ENCODE measurements around the gene GPR146. TPM values are rescaled to one million over a fixed set of nuclear protein-coding genes. Genes with fewer than 3 reads are reported as not detected.
A peak's percentile ranks its signal among the peaks of the same experiment; 100 is the strongest.

Gene GPR146
- total RNA-seq, 4 donors from 2014 or later = 9.2 to 14.5 TPM; not detected in 2

- TF ChIP-seq CTCF (IDR thresholded peaks at IDR 0.05) (no peak), POLR2A (IDR thresholded peaks at IDR 0.05) (no peak), EP300 (IDR thresholded peaks at IDR 0.05; ENCODE audit: low read depth) (no peak), POLR2AphosphoS5 (IDR thresholded peaks at IDR 0.05) (no peak)
- in situ Hi-C loops (cut with MboI; ENCODE audit: low pct_ligation_motif_present in 1 of 4, low pct_unique_long_range_greater_than_20kb in 1 of 4, low sequenced_read_pairs in 3 of 4) = no loop called here
- no peak overlapping the region for H3K4me3 ChIP-seq
- intact Hi-C loops (cut with DNase I; ENCODE audit: low total_unique reads) = no loop called here
- H3K4me1 ChIP-seq = no peaks in the 10 kb centered on the region
- no peak overlapping the region for H3K27ac ChIP-seq
- H3K27me3 ChIP-seq = no peaks in the 10 kb centered on the region
- H3K9me3 ChIP-seq = no peaks in the 10 kb centered on the region
- H3K36me3 ChIP-seq = no peaks in the 10 kb centered on the region
- 83% methylated on average over 13 of the region's 13 CpGs; no CpG with 5 or more reads in 1 of the 2 donors for WGBS, 2 donors (ENCODE audit: low coverage in 1 of 2)
- DNase-seq = no peak
Observed at GRCh38 chr7:1018334-1018695, 26.0 kb upstream of the GPR146 start.

GRCh38 chr7:1019255-1019785, 25.0 kb upstream of the GPR146 start:
- Histone ChIP-seq H3K36me3 (no peaks in the 10 kb centered on the region), H3K4me1 (no peaks in the 10 kb centered on the region), H3K27ac (no peak overlapping the region), H3K27me3 (no peaks in the 10 kb centered on the region), H3K4me3 (no peak overlapping the region), H3K9me3 (no peaks in the 10 kb centered on the region)
- TF ChIP-seq CTCF (IDR thresholded peaks at IDR 0.05) (no peak), POLR2A (IDR thresholded peaks at IDR 0.05) (no peak), POLR2AphosphoS5 (IDR thresholded peaks at IDR 0.05) (no peak), EP300 (IDR thresholded peaks at IDR 0.05; ENCODE audit: low read depth) (no peak)
- WGBS, 2 donors (ENCODE audit: low coverage in 1 of 2) = 84% methylated on average over 14 of the region's 14 CpGs; no CpG with 5 or more reads in 1 of the 2 donors
- DNase-seq = no peak
- in situ Hi-C loops (cut with MboI; ENCODE audit: low pct_ligation_motif_present in 1 of 4, low pct_unique_long_range_greater_than_20kb in 1 of 4, low sequenced_read_pairs in 3 of 4) (no loop called here), intact Hi-C loops (cut with DNase I; ENCODE audit: low total_unique reads) (no loop called here)

- DNase-seq = no peak
- Histone ChIP-seq H3K27ac (no peak overlapping the region), H3K27me3 (no peaks in the 10 kb centered on the region), H3K4me1 (no peaks in the 10 kb centered on the region), H3K9me3 (no peaks in the 10 kb centered on the region), H3K36me3 (no peaks in the 10 kb centered on the region), H3K4me3 (no peak overlapping the region)
- 95% methylated on average over 40 of the region's 42 CpGs; no CpG with 5 or more reads in 1 of the 2 donors for WGBS, 2 donors (ENCODE audit: low coverage in 1 of 2)
- intact Hi-C loops (cut with DNase I; ENCODE audit: low total_unique reads) (no loop called here), in situ Hi-C loops (cut with MboI; ENCODE audit: low pct_ligation_motif_present in 1 of 4, low pct_unique_long_range_greater_than_20kb in 1 of 4, low sequenced_read_pairs in 3 of 4) (no loop called here)
- no peak for TF ChIP-seq POLR2A (IDR thresholded peaks at IDR 0.05)
- no peak for TF ChIP-seq CTCF (IDR thresholded peaks at IDR 0.05)
- TF ChIP-seq EP300 (IDR thresholded peaks at IDR 0.05; ENCODE audit: low read depth) = no peak
Observed at GRCh38 chr7:1019789-1020610, 24.3 kb upstream of the GPR146 start.

DNA sequence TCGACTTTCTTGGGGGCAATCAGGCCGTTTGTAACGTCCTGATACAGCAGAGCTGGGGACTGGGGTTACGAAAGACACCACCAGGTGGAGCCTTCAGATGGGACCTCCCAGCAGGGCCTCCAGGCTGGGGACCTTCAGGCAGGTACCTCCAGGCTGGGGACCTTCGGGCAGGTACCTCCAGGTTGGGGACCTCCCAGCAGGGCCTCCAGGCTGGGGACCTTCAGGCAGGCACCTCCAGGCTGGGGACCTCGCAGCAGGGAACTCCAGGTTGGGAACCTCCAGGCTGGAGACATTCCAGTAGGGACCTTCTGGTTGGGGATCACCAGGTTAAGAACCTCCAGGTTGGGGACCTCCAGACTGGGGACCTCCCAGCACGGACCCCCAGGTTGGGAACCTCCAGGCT, 23.5 kb upstream of the GPR146 start:
- in situ Hi-C loops (cut with MboI; ENCODE audit: low pct_ligation_motif_present in 1 of 4, low pct_unique_long_range_greater_than_20kb in 1 of 4, low sequenced_read_pairs in 3 of 4) = no loop called here
- no peaks in the 10 kb centered on the region for H3K9me3 ChIP-seq
- H3K4me1 ChIP-seq = no peaks in the 10 kb centered on the region
- TF ChIP-seq POLR2A (IDR thresholded peaks at IDR 0.05) (no peak), POLR2AphosphoS5 (IDR thresholded peaks at IDR 0.05) (no peak), EP300 (IDR thresholded peaks at IDR 0.05; ENCODE audit: low read depth) (no peak), CTCF (IDR thresholded peaks at IDR 0.05) (peak in 1 of 5 experiments; percentile 15)
- H3K4me3 ChIP-seq = no peak overlapping the region
- no peak overlapping the region for H3K27ac ChIP-seq
- H3K36me3 ChIP-seq = no peaks in the 10 kb centered on the region
- intact Hi-C loops (cut with DNase I; ENCODE audit: low total_unique reads) = no loop called here
- WGBS, 2 donors (ENCODE audit: low coverage in 1 of 2) = 71% methylated on average over 6 of the region's 7 CpGs; no CpG with 5 or more reads in 1 of the 2 donors
- H3K27me3 ChIP-seq = no peaks in the 10 kb centered on the region
- DNase-seq = no peak

All from transverse colon (tissue), 4 donors.